Brain pericyte (primary cell): ENCODE measurements around the gene MTA2.
"Not testable (repeated sequence)": the region's sequence is repeated elsewhere in the genome, so short reads cannot be mapped to it uniquely, and the experiment has no call there.

Source experiments
- DNase-seq: peaks from one replicate; pipeline ENCODE4 v3.0.0-alpha.2; 2012; ENCODE audit warnings: low read depth, low spot score

The MTA2 gene

GRCh38 chr11:62592146-62592815, 9.4 kb downstream of the MTA2 start:
- DNase-seq: no peak

GRCh38 chr11:62591448-62592145, 10.1 kb downstream of the MTA2 start, which contains the start of gene TUT1:
Gene TUT1, minus strand, starts transcription at chr11:62591523. Its CDS starts 38 bp downstream, at chr11:62591485.
- DNase-seq: peak; percentile 98

GRCh38 chr11:62588966-62589637, 12.6 kb downstream of the MTA2 start:
- no peak for DNase-seq

GRCh38 chr11:62585356-62585755, 16.3 kb downstream of the MTA2 start:
- not testable (repeated sequence) for DNase-seq

GRCh38 chr11:62581735-62582134, 19.9 kb downstream of the MTA2 start:
- DNase-seq: not testable (repeated sequence)

GRCh38 chr11:62580959-62581715, 20.5 kb downstream of the MTA2 start:
- no peak for DNase-seq

GRCh38 chr11:62579252-62579651, 22.4 kb downstream of the MTA2 start:
- no peak for DNase-seq

- no peak for DNase-seq
Measured at GRCh38 chr11:62578541-62578940, 23.1 kb downstream of the MTA2 start.

GRCh38 chr11:62577046-62577714, 24.5 kb downstream of the MTA2 start:
- no peak for DNase-seq

- DNase-seq: no peak
Measured at GRCh38 chr11:62575837-62576236, 25.8 kb downstream of the MTA2 start.

GRCh38 chr11:62575156-62575555, 26.5 kb downstream of the MTA2 start:
- DNase-seq: no peak

GRCh38 chr11:62574363-62575071, 27.1 kb downstream of the MTA2 start:
- no peak for DNase-seq

- DNase-seq: peak; percentile 99
Measured at GRCh38 chr11:62573592-62574362, 27.9 kb downstream of the MTA2 start, which contains the start of gene EEF1G. Gene EEF1G, minus strand, starts transcription at chr11:62573891. Its CDS starts 49 bp downstream, at chr11:62573842.

- no peak for DNase-seq
Measured at GRCh38 chr11:62573006-62573591, 28.6 kb downstream of the MTA2 start.

GRCh38 chr11:62572431-62572830, 29.2 kb downstream of the MTA2 start:
- no peak for DNase-seq

- DNase-seq: not testable (repeated sequence)
Measured at GRCh38 chr11:62571493-62571892, 30.2 kb downstream of the MTA2 start.

- not testable (repeated sequence) for DNase-seq
Measured at GRCh38 chr11:62570903-62571302, 30.8 kb downstream of the MTA2 start.

- no peak for DNase-seq
Measured at GRCh38 chr11:62569611-62570010, 32.1 kb downstream of the MTA2 start.

- no peak for DNase-seq
Measured at GRCh38 chr11:62567018-62567633, 34.5 kb downstream of the MTA2 start.
